ENCODE results near the gene SLC17A7. TPM values are rescaled to one million over a fixed set of nuclear protein-coding genes. Genes with fewer than 3 reads are reported as not detected.

The SLC17A7 gene
- total RNA-seq, 4 donors from 2014 or later, result 0.38 to 1.4 (median 0.97) TPM

- 14 to 25% methylated on average over 3 of the region's 3 CpGs for WGBS, 2 donors
- H3K4me3 ChIP-seq (ENCODE audit: low read depth, poor library complexity, severe bottlenecking), result no peak overlapping the region
- DNase-seq (ENCODE audit: low spot score in 2 of 2), result no peak
- intact Hi-C loops (cut with DNase I; ENCODE audit: low total_unique reads), result no loop called here
- no peak for TF ChIP-seq CTCF (IDR thresholded peaks at IDR 0.05)
- no peak for TF ChIP-seq POLR2A (IDR thresholded peaks at IDR 0.05)
These were observed 17.4 kb downstream of the SLC17A7 start for GRCh38 chr19:49423985-49424303.

- no peak within 1 kb of the TSS for H3K4me3 ChIP-seq (ENCODE audit: low read depth, poor library complexity, severe bottlenecking)
- intact Hi-C loops (cut with DNase I; ENCODE audit: low total_unique reads), result no loop called here
- no peak for TF ChIP-seq CTCF (IDR thresholded peaks at IDR 0.05)
- TF ChIP-seq POLR2A (IDR thresholded peaks at IDR 0.05), result no peak
- DNase-seq (ENCODE audit: low spot score in 2 of 2), result no peak
- WGBS, 2 donors, result 8 to 10% methylated on average over 36 to 42 of the region's 42 CpGs
These were observed 18.0 kb downstream of the SLC17A7 start, which contains the start of gene PTH2 for GRCh38 chr19:49423071-49423984. Gene PTH2 (minus strand): TSS chr19:49423441. CDS start chr19:49423339, 102 bp downstream.

GRCh38 chr19:49422407-49423070 is 18.8 kb downstream of the SLC17A7 start:
- WGBS, 2 donors, result 2% methylated on average over 34 to 58 of the region's 58 CpGs
- H3K4me3 ChIP-seq (ENCODE audit: low read depth, poor library complexity, severe bottlenecking), result no peak overlapping the region
- TF ChIP-seq CTCF (IDR thresholded peaks at IDR 0.05) (no peak), POLR2A (IDR thresholded peaks at IDR 0.05) (no peak)
- no peak for DNase-seq (ENCODE audit: low spot score in 2 of 2)
- intact Hi-C loops (cut with DNase I; ENCODE audit: low total_unique reads), result no loop called here

GRCh38 chr19:49421878-49422202 is 19.5 kb downstream of the SLC17A7 start:
- DNase-seq (ENCODE audit: low spot score in 2 of 2), result no peak
- H3K4me3 ChIP-seq (ENCODE audit: low read depth, poor library complexity, severe bottlenecking), result no peak overlapping the region
- intact Hi-C loops (cut with DNase I; ENCODE audit: low total_unique reads), result no loop called here
- TF ChIP-seq CTCF (IDR thresholded peaks at IDR 0.05) (no peak), POLR2A (IDR thresholded peaks at IDR 0.05) (no peak)
- WGBS, 2 donors, result 18 to 24% methylated on average over 3 of the region's 3 CpGs

- DNase-seq (ENCODE audit: low spot score in 2 of 2), result peak in 1 of 2 donors; percentile 34
- no peak overlapping the region for H3K4me3 ChIP-seq (ENCODE audit: low read depth, poor library complexity, severe bottlenecking)
These were observed 20.1 kb downstream of the SLC17A7 start for GRCh38 chr19:49421039-49421877.

More at GRCh38 chr19:49421039-49421877, 20.1 kb downstream of the SLC17A7 start:
- intact Hi-C loops (cut with DNase I; ENCODE audit: low total_unique reads), result no loop called here
- WGBS, 2 donors, result 6 to 9% methylated on average over 48 of the region's 48 CpGs
- no peak for TF ChIP-seq POLR2A (IDR thresholded peaks at IDR 0.05)
- no peak for TF ChIP-seq CTCF (IDR thresholded peaks at IDR 0.05)

All from lower leg skin (tissue), 4 donors.